GM18873 (cell line): ENCODE measurements around the gene SPI1.
"Not testable (repeated sequence)": the region's sequence is repeated elsewhere in the genome, so short reads cannot be mapped to it uniquely, and the experiment has no call there.

Source experiments
- ATAC-seq: cut with Tn5 transposase; IDR thresholded peaks from one replicate; pipeline ENCODE4 v1.9.1; 2021; ENCODE audit warnings: mild to moderate bottlenecking, moderate library complexity, moderate number of reproducible peaks; ENCODE audit not compliant: unreplicated experiment, low FRiP score

The SPI1 gene

DNA sequence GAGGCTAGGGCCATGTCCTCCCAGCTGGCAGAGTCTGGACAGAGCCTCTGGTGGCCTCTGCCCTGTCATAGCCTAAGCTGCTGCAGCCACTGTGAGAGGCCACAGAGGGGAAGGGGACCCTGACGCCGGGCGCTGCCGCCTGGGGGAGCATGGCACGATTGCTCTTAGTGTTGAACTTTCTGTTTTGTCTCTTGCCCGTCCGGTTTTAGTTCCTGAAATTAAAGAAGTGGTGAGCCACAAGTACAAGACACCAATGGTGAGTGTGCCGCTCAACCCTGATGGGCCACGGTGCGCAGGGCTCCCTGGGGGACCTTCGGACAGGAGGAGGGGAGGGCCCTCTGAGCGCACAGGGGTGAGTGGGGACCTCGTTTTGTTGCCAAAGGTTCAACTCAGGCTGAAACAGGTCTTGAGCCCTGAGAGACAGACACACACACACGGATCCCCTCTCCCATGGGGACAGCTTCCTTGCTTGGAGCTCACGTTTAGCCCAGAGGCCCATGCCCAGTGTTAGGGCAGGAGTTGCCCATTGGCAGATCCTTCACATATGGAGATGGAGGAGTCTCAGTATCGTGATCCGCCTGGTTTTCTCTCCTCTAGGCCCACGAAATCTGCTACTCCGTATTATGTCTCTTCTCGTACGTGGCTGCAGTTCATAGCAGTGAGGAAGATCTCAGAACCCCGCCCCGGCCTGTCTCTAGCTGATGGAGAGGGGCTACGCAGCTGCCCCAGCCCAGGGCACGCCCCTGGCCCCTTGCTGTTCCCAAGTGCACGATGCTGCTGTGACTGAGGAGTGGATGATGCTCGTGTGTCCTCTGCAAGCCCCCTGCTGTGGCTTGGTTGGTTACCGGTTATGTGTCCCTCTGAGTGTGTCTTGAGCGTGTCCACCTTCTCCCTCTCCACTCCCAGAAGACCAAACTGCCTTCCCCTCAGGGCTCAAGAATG lies 49.6 kb downstream of the SPI1 start:
- ATAC-seq = peak; percentile 58

- ATAC-seq = no peak
These were observed 50.4 kb downstream of the SPI1 start for GRCh38 chr11:47327949-47328348.

- ATAC-seq = no peak
These were observed 51.3 kb downstream of the SPI1 start for GRCh38 chr11:47327025-47327424.

DNA sequence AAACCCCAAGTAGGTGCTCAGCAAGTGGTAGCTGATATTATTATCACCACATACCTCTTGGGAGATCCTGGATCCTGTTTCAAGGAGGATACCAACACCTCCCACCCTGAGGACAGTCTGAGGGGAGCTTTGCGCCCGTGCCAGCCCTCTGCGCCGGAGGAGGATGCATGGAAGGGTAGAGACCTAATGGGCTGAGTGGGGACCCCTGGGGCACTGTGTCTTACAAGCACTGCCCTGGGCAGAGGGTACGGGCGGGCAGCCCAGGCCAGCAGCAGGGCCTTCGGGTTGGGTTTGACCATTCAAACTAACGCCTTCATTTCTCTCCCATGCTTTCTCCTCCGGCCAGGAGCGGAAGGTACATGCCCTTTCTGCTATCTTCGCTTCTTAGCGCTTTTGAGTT lies 52.1 kb downstream of the SPI1 start:
- no peak for ATAC-seq

GRCh38 chr11:47325271-47326041 lies 52.9 kb downstream of the SPI1 start:
- ATAC-seq = no peak

DNA sequence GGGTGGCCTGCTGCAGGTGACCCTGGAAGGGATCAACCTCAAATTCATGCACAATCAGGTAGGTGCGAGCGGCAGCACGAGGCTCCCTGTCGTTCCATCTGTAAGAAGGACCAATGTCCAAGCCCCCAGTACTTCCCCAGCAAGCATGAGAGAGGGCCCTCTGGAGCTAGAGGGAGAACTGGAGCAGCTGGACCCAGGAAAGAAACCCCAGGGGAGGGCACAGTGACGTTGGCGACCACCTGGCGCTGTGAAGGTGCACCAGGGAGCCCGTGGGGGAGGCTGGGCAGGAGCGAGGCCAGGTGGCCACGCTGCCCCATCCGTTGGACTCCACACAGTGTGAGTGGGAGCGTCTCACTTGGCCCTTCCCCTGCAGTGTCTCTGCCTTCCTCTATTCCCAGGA lies 53.8 kb downstream of the SPI1 start:
- ATAC-seq = no peak

DNA sequence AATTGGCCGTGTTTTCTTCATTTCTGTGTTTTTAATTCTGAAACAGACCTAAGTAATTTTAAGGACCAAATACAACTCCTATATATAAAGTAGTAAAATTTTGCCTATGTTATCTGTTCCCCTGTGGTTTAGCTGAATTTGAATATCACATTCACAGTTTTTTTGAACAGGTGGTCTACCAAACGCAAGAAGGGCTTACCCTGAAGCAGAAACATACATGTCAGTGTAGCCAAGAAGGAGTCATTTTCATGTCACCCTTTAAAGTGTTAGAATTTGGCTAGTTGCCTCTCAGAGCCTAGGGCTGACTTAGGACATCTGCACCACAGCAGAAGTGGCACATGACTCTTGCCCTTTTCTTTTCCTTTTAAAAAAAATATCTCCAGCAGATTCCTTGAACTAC lies 60.2 kb downstream of the SPI1 start:
- no peak for ATAC-seq

DNA sequence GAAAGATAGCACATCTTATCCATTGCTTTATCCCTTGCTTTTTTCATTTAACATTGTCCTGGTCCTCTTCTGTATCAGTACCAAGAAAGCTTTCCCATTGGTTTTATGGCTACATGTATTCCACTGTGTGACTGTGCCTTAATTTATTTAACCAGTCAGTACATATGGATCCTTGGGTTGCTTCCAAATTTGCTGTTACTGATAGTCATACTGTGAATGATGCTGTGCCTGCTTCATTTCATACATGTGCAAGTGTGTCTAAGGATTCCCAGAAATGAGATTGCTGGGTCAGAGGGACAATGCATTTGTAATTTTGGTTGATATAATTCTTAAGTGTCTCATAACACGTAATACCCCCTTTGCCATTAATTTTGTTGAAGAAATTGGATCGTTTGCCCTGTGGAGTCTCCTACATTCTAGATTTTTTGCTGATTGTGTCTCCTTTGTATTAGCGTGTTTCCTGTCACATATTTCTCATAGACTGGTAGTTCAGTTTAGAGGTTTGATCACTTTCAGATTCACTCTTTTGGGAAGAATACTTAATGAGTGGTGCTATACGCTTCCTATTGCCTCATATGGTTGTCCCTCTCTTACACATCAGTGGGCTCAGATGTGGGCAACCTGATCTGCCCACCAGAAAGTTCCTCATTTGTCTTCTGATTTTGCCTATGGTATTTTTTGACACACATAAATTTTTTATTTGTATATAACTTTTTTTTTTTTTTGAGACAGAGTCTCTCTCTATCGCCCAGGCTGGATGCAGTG lies 61.1 kb downstream of the SPI1 start:
- ATAC-seq = no peak

GRCh38 chr11:47316501-47316900 lies 61.8 kb downstream of the SPI1 start:
- ATAC-seq = not testable (repeated sequence)

DNA sequence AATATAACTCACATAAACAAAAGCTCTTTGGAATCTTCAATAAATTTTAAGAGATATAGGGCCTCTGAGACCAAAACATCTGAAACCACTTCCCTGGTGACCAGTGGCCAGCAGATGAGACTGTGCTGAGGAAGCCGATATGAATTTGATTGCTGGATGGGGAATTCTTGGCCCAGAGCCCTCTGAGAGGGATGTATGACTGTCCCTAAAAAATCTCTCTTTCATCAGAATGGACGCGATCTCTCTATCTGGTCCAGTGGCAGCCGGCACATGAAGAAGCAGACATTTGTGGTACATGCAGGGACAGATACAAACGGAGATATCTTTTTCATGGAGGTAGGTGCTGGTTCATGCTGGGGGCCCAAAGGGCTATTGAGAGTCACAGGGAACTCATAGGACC lies 63.4 kb downstream of the SPI1 start:
- no peak for ATAC-seq

- ATAC-seq = no peak
These were observed 70.1 kb downstream of the SPI1 start for GRCh38 chr11:47308050-47308823.

DNA sequence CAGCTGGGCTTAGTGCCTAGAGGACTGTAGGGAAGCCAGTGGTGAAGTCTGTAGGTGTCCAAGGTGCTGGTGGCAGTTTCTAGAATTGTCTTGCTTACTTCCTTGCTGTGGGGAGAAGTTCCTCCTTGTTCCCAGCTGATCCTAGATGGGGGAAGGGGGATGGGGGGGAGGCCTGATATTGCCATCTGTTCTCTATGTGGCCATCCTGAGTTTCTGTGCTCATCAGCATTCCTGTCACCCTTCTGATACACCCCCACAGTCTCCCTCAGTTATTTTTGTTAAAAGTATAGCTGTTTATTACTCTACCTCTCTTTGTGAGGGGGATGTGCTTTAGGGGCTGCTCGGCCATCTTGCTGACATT lies 71.9 kb downstream of the SPI1 start:
- no peak for ATAC-seq

- ATAC-seq = no peak
These were observed 72.4 kb downstream of the SPI1 start for GRCh38 chr11:47305734-47306483.
